Left kidney (tissue), 2 donors: ENCODE measurements around the gene C10orf90. TPM values are rescaled to one million over a fixed set of nuclear protein-coding genes. Genes with fewer than 3 reads are reported as not detected.

Experiments used
- DNase-seq: peaks from one replicate; pipeline ENCODE4 v3.0.0-alpha.2; 2013
- polyA plus RNA-seq: library from polyadenylated mRNA; unstranded; fragments of 120-200 nt; gene quantifications from one replicate; pipeline ENCODE4 v1.2.1, GENCODE V29; 2013; ENCODE audit not compliant: insufficient read length

The C10orf90 gene
- polyA plus RNA-seq, 1 donor: 0.45 TPM

- no peak for DNase-seq
These were observed 168.1 kb downstream of the C10orf90 start for GRCh38 chr10:126502441-126502840.

DNA sequence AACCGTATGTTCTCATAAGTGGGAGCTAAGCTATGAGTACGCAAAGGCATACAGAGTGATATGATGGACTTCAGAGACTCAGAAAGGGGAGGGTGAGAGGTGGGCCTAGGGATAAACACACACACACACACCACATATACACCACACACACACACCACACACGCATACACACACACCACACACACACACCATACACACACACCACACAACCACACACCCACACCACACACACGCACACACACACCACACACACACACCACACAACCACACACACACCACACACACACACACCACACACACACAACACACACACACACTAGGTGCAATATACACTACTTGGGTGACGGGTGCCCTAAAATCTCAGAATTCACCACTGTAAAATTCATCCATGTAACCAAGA, 168.7 kb downstream of the C10orf90 start:
- DNase-seq: no peak

DNA sequence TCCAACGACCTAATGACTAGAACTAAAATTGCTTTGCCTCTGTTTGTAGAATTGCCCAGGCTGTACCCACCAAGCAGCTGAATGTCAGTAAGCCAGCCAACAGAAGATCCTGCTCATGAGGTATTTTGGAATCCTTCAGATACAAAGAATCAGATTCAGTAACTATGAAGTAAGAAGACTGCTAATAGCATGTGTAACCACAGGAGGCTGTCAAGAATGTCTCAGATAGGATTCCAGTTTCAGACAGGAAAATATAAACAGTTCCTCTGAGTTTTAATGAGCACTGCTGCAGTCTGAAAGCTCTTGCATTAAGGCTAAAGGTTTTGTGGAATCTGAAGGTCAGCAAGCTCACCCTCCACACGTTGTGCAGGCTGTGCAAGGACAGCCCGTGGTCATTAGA, 169.6 kb downstream of the C10orf90 start:
- no peak for DNase-seq

DNA sequence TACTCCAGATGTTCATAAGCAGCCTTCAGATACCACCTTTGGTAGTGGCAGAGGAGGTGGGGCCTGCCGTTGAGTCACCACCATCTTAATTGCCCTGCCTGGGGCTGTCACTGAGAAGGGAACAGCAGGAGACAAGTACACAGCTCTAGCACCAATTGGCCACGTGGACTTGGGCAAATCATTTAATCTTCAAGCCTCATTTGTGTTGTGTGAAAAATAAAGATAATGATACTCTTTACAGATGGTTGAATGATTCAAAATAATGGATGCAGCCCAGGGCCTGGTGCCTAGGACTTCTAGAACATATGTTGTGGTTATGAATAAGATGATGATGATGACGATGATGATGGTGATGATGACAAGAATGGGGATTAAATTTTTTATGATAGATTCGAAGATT, 170.3 kb downstream of the C10orf90 start:
- no peak for DNase-seq

GRCh38 chr10:126499744-126500143, 170.7 kb downstream of the C10orf90 start:
- no peak for DNase-seq

DNA sequence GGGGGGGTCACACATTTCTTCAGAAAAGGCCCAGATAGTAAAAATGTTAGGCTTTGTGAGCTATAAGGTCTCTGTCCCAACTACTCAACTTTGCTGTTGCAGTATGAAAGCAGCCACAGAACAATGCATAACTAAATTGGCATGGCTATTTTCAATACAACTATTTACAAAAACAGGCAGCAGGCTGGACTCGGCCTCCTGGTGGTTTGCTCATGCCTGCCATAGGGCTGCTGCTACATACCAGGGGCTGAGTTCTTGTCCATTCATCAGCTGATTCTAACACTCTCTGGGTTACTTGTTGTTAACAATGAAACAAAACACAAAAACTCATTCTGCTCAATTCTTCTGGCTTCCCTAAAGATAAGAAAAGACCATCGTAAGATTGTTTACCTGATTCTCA, 172.8 kb downstream of the C10orf90 start:
- DNase-seq: no peak

GRCh38 chr10:126496771-126497545, 173.5 kb downstream of the C10orf90 start:
- no peak for DNase-seq

DNA sequence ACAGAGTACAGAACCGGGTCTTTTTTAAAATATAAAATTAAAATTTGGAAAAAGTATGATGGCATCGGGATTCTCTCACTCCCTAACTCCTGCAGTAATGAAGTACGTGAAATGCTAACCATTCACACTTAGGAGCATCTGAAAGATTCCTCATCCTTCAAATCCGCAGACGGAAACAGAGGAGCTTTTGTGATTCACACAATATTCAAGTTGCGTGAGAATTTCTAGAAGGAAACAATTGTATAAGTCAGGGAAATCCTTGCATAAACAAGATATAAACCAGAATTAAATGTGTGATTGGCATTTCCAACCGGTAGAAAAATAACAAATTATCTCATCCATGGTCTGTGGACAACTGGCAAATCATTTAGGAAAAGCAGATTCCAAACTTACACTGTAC, 179.0 kb downstream of the C10orf90 start:
- DNase-seq: no peak

DNA sequence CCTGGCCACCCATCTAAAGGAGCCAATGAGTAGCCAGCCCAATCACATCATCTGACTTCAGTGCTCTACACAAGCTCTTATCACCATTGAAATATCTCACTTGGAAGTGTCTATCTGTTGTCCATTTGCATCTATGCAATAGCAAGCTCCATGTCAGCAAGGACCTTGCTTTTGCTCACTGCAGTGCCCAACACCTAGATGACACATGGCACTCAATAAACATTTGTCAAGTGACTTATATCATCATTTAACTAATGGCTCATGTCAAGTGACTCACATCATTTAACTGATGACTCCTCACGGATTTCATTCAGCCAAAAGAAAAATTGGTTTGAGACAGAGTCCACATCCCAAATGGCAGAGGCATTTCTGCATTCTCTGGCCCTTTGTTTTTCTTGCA, 189.3 kb downstream of the C10orf90 start:
- DNase-seq: no peak

DNA sequence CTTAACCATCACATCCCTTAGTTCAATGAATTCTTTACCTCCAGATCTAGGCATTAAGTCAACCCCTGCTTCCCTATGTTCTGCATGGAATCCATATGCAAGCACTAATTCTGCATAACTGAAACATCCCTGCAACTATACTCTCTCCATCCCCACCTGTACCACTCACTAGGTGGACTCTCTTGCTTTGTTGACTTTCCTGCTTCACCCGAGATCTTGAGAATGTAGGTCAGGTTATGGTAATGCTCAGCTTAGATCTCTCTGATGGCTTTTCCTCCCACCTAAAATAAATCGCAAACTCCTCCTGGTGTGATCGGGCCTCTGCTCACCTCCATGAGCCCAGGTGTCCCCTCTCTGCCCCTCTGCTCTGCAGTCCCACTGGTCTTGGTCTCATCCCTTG, 189.8 kb downstream of the C10orf90 start:
- no peak for DNase-seq

DNA sequence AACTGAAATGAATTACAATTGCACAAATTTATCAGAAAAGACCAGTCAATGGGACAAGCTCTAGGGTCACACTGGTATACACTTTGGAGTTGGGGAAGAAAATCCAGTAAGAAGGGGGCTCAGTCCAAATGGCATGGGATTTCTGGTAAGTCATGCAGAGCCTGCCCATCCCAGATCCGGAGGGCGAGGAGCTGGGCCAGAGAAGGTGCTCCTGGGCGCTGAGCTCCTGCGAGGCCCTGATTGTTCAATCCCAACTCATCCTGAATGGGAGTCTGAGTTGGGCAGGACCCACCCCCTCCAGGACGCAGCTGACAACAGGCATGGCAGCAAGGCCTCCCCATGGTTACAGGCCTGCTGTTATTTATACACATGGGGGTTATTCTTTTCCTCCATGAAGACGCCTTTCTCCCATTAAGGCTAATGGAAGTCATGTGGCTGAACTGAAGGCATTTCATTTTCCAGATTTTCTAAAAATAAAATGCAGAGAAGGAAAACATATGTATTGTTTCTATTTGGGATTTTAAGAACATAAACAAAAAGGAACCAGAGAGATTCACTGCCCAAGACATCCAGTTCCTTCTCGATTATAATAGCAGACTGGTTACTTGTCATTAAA, 191.1 kb downstream of the C10orf90 start:
- no peak for DNase-seq

- no peak for DNase-seq
These were observed 191.9 kb downstream of the C10orf90 start for GRCh38 chr10:126478546-126478945.

- DNase-seq: peak; percentile 67
These were observed 194.2 kb downstream of the C10orf90 start for GRCh38 chr10:126476246-126476645.

- DNase-seq: no peak
These were observed 195.3 kb downstream of the C10orf90 start for GRCh38 chr10:126475074-126475691.

DNA sequence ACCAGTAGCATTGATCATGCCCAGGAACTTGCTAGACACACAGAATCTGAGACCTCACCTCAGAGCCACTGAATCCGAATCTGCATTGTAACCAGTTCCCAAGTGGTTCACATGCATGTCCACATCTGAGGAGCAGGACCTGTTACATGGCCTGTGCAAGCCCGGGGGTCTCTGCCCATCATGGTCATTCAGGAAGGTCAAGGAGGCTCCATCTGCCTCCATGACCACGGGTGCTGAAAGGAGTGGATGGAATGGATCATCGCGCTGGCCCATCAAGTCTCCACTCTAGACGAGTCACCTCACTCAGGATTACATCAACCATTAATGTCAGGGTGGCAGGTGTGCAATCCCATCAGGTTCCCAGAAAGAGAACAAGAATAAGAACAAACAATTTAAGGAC, 196.5 kb downstream of the C10orf90 start:
- no peak for DNase-seq

DNA sequence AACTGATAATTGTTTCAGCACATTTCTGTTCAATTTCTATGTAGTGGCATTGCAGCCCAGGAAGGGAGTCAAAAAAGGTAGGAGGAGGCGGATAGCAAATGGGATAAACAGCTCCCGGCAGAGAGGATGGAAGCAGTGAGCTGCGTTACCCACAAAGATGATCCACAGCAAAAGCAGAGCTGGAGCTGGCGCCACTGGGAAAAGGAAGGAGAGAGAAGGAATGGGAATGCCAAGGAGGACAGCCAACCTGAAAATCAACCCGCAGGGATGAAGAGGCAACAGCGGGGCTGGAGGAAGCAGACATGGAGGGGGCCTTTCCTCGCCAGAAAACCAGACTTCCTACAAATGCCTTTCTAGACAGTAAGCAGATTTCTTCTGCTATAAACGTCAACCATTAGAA, 199.5 kb downstream of the C10orf90 start:
- DNase-seq: no peak

DNA sequence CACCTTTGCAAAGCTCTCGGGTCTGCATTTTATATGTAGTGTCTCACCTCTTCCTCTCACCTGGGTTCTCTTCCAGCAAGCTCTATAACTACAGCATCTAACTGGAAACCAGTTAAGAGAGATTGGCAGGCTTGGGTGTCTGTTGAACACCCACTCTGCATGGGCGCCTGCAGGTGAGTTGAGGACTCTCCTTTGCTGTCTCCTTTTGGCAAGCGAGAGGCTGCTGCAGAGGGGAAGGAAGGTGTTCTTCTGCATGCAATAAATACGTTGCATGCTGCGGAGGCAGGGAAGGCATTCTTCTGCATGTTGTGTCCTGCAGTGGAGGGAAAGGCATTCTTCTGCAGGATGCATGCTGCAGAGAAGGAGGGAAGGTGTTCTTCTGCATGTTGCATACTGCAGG, 200.8 kb downstream of the C10orf90 start:
- DNase-seq: no peak

DNA sequence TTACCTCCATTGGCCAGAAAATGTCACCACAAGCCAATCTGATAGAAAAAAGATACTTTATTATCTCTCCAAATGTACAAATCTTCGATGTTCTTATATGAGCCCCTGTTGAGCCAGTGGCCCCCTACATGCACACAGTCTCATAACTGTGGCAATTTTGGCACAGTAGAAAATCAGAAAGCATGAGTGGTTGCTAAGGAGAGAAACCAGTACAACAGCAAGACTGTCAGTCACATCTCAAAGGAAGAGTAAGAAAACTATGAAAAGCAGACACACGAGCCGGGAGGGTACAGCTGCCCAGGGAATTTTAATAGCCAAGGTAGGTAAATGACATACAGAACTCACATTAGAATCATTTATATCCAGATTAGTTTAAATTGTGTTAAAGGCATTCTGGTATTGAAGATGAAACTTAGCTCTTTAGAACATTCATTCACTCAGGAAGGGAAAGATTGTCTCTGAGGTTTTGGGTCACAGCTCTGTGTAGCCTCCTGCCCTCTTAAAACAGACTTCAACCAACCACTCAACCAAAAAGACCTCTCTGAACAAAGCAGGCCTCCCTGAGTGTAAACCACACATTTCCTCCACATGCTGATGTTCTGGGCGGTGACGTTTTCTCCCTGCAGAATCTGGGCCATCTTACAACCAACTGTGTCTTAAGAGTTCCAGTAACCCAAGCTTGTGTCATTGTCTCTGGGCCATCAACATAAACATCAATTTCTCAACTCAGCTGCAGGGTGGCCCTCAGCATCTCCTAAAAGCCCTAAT, 201.4 kb downstream of the C10orf90 start:
- DNase-seq: no peak

DNA sequence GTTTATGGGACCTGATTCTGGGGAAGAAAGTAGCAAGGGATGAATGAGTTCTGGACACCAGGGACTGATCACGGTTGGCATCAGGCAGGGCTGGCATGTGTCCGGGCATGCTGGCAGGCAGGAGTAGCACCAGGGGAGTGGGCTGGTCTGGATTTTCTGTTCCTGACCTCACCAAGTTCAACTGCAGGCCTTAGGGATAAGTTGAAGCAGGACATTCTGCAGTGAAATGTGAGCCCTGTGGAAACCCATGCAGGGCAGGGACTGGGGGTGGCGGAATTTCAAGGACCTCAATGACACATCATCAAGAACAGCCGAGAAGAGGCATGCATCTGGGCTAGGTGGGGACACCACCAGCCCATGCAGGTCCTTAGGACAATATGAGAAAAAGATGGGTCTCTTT, 202.0 kb downstream of the C10orf90 start:
- no peak for DNase-seq

DNA sequence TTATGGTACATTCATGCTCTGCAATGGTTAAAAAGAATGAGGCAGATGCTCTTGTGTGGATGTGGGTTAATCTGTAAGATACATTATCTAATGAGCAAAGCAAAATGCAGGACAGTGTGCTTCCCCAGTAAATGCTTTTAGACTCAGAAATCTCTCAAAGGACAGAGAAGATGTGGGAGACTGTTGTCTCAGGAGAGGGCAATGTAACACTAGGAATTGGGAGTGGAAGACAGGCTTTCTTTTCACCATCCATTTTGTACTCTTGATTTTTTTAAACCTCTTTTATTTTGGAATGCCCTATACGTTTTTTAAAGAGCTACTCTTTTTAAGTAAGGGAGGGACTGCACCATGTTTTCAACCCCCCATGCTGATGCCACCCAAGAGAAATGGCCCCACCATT, 204.7 kb downstream of the C10orf90 start:
- DNase-seq: no peak

DNA sequence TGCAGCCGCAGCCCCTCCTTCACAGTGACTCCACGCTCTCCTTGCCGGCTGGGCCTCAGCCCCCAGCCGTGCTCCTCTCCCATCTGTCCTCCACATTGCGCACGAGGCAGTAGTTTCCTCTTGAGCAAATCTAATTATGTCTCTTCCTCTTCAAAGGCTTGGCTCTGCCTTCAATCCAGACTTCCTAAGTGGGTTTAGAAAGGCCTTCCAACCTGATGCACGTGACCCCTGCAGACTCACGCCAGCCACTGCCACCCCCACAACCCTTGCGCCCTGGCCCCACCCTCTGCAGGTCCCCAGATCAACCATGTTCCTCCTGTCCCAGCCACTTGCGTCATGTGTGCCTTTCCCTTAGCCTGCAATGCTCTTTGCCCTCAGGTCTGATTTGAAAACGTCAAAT, 207.2 kb downstream of the C10orf90 start:
- DNase-seq: no peak

DNA sequence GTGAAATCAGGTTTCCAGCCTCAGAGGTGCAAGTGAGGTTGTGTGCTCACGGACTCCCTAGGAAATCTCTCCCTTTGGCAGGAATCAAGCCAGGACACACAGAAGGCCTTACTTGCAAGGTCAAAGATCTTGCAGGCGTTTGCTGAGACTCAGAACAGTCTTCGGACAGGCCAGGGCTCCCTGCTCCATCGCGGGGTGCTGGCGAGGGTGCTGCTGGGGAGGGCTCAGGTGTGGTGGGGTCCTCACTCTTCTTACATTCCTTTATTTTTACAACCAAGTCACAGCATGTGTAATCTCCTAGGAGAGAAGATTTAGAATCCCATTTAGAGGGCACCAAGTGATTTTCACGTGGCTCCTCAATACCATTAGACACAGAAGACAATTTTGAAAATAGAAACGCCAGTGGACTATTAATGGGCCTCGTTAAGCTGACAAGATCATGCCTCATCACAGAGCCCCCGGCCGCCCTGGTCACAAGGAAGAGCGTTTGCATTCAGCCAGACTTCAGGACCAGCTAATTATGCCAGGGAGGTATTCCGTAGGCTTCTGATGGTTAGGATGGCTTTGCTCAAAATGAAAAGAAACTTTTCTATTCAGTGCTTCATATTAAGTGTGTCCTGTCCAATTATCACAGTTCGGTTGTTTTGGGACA, 209.1 kb downstream of the C10orf90 start:
- DNase-seq: no peak
